SK-N-MC (cell line): Measurements from ENCODE around the gene CAPN8.

ENCODE experiments used
- DNase-seq: peaks from one replicate; pipeline ENCODE4 v3.0.0-alpha.2; 2011; ENCODE audit warnings: low read depth, low spot score
- H3K27ac ChIP-seq: fragments of 200-600 bp; sonication (generic); 2 replicates; pipeline ENCODE4 v1.5.1; 2016; ENCODE audit warnings: mixed run types
- H3K36me3 ChIP-seq: fragments of 200-600 bp; sonication (generic); 2 replicates; pipeline ENCODE4 v1.6.1; 2017; ENCODE audit warnings: antibody characterized with exemption, low read length, mixed read lengths; ENCODE audit not compliant: insufficient read depth
- H3K4me3 ChIP-seq: fragments of 200-600 bp; sonication (generic); 2 replicates; pipeline ENCODE4 v1.5.1; 2016
- H3K9ac ChIP-seq: fragments of 200-600 bp; sonication (generic); 2 replicates; pipeline ENCODE4 v1.8.0; 2017; ENCODE audit warnings: mixed run types, mixed read lengths; ENCODE audit not compliant: insufficient read length
- H3K9me3 ChIP-seq: fragments of 200-600 bp; sonication (generic); 2 replicates; pipeline ENCODE4 v1.6.1; 2017; ENCODE audit warnings: low read depth, mild to moderate bottlenecking, antibody characterized with exemption, low read length, moderate library complexity, mixed read lengths
- EZH2 ChIP-seq: fragments of 200-600 bp; sonication (generic); IDR thresholded peaks from one replicate; pipeline ENCODE4 v1.6.1; 2017; ENCODE audit warnings: antibody characterized with exemption
- FOXP2 ChIP-seq: optimal IDR thresholded peaks from 2 replicates; pipeline ENCODE3; 2011; ENCODE audit warnings: mild to moderate bottlenecking, moderate library complexity; ENCODE audit not compliant: insufficient read depth; ENCODE audit errors: extremely low read length, control extremely low read depth
- POLR2AphosphoS5 ChIP-seq: IDR thresholded peaks from 2 replicates; pipeline ENCODE4 v1.6.1; 2012; ENCODE audit warnings: mild to moderate bottlenecking, low read depth, low read length, borderline replicate concordance

Gene CAPN8

DNA sequence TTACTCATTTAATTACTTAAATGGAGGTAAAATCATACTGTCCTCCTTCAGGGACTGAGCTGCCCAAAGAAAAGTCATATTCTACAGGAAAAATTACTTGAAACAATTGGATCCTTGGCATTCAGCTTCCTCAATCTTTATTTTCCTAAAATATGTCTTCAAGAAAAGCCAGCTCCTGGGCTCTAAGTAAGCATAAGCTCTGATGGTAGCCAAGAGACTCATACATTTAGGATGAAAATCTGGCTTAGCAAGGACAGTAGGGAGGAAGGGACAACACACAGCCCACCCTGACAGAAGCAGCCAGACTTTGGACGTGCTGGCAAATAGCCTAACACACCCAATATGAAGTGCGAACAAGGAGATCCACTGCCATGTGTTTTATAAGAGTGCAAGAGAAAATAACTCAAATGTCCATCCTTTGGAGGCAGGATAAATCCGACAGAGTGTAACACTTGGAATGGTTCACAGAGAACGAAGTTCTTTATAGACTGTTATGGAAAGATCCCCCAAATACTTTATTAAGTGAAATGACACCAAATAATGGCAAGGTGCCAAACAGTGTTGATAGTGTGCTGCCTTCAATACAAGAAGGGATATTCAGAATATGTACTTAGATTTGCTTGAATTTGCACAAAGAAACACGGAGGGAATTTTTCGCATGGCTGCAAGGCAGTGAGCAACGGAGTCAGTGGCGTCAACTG, 14.1 kb downstream of the CAPN8 start:
- H3K4me3 ChIP-seq, result no peak overlapping the region
- H3K9ac ChIP-seq, result no peak overlapping the region
- TF ChIP-seq POLR2AphosphoS5 (no peak), EZH2 (no peak), FOXP2 (no peak)
- H3K27ac ChIP-seq, result no peak overlapping the region
- DNase-seq, result no peak
- H3K36me3 ChIP-seq, result no peaks in the 10 kb centered on the region
- no peaks in the 10 kb centered on the region for H3K9me3 ChIP-seq

DNA sequence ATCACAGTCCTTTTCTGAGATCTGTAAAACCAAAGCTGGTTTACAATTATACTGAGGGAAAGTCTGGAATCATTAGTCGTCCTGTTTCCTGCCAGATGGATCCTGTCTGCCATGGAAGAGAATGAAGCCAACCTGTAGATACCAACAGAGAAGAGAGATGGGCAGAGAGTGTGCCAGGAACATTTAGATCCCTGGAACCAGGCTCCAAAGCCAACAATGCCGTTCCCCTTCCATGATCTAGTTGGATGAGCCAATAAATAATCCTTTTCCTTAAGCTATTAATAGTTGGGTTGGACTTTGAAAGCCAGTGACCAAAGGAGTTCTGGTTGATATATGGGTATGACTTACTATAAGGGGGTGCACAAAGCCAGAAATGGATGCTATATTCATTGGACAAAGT, 15.0 kb downstream of the CAPN8 start:
- no peaks in the 10 kb centered on the region for H3K9me3 ChIP-seq
- DNase-seq, result no peak
- H3K9ac ChIP-seq, result no peak overlapping the region
- no peaks in the 10 kb centered on the region for H3K36me3 ChIP-seq
- no peak overlapping the region for H3K27ac ChIP-seq
- no peak overlapping the region for H3K4me3 ChIP-seq
- TF ChIP-seq POLR2AphosphoS5 (no peak), EZH2 (no peak), FOXP2 (no peak)

DNA sequence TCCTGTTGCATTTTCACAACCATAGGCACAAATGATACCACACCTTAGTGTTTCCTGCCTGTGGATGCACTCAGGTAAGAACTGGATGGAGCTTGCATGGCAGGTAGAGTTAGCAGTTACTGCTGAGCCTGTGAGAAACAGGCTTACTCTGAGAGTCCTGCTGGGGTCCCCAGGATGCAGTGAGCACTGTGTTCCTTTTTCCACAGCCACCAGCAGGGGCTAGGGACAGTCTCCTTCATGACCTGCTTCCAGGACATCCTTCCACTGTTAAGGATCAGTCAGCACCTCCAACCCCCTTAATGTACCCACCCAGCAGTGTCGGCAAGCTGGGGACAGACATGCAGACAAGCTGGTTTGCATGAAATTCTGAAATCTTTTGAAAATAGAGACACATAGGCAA, 16.3 kb downstream of the CAPN8 start:
- Histone ChIP-seq H3K9ac (no peak overlapping the region), H3K27ac (no peak overlapping the region), H3K4me3 (no peak overlapping the region), H3K36me3 (no peaks in the 10 kb centered on the region), H3K9me3 (no peaks in the 10 kb centered on the region)
- DNase-seq, result no peak
- TF ChIP-seq POLR2AphosphoS5 (no peak), FOXP2 (no peak), EZH2 (no peak)

DNA sequence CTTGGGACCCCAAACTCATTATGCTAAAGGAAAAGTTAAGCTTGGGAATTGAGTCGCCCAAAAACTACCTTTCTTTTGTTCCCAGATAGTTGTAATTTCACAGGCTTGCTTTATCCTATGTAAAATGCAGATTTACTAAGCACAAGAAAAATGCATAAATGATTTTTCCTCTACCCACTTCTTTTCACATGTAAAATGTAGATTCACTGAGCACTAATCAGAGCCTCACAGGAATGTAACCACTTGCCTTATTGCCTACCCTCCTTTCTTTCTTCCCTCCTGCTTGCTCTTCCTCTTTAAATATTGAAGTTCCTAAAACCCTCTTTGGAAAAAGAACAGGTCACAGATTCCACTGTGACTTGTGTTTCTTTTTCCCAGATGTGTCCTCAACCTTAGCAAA, 18.3 kb downstream of the CAPN8 start:
- no peak overlapping the region for H3K9ac ChIP-seq
- DNase-seq, result no peak
- H3K27ac ChIP-seq, result no peak overlapping the region
- TF ChIP-seq EZH2 (no peak), POLR2AphosphoS5 (no peak), FOXP2 (no peak)
- no peaks in the 10 kb centered on the region for H3K9me3 ChIP-seq
- no peak overlapping the region for H3K4me3 ChIP-seq
- no peaks in the 10 kb centered on the region for H3K36me3 ChIP-seq

DNA sequence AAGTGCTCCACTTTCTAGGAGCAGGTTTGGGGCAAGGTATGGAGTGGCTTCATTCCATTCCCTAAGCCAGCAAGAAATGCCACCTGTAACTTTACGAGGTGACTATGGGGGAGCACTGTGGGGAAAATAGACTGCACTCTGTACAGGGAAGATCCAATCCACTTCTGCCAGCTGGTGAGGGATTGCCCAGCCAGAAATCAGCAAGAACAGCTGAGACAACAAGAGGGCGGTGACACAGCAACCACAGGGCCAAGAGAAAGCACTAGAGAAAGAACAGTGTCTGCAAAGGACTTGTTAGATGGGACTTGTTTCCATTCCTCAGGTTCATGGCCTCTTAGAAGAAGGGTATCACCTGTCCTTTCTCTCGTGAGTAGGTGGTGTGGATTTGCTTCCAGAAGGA, 19.6 kb downstream of the CAPN8 start:
- no peak for TF ChIP-seq FOXP2
- TF ChIP-seq POLR2AphosphoS5, result no peak
- TF ChIP-seq EZH2, result no peak
- Histone ChIP-seq H3K4me3 (no peak overlapping the region), H3K27ac (no peak overlapping the region), H3K9ac (no peak overlapping the region), H3K9me3 (no peaks in the 10 kb centered on the region), H3K36me3 (no peaks in the 10 kb centered on the region)
- no peak for DNase-seq

DNA sequence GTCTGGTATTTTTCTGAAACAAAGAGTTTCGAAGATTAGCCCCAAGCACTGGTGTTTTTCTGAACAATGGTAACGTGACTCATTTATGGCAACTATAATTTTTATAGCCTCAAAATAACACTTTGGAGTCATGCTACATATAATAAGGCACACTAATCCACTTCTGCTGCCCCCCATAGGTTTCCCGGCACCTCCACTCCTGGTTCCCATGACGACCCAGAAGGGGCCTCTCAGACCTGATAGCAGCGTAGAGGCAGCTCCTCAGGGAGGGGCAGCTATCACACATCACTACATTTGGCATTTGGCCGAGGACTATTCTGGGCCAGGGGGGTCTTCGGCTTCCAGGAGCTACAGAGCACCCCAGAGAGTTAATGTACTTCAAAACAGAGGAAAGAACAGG, 23.3 kb downstream of the CAPN8 start:
- TF ChIP-seq POLR2AphosphoS5 (no peak), EZH2 (no peak), FOXP2 (no peak)
- Histone ChIP-seq H3K27ac (no peak overlapping the region), H3K9me3 (no peaks in the 10 kb centered on the region), H3K4me3 (no peak overlapping the region), H3K9ac (no peak overlapping the region), H3K36me3 (no peaks in the 10 kb centered on the region)
- DNase-seq, result no peak

DNA sequence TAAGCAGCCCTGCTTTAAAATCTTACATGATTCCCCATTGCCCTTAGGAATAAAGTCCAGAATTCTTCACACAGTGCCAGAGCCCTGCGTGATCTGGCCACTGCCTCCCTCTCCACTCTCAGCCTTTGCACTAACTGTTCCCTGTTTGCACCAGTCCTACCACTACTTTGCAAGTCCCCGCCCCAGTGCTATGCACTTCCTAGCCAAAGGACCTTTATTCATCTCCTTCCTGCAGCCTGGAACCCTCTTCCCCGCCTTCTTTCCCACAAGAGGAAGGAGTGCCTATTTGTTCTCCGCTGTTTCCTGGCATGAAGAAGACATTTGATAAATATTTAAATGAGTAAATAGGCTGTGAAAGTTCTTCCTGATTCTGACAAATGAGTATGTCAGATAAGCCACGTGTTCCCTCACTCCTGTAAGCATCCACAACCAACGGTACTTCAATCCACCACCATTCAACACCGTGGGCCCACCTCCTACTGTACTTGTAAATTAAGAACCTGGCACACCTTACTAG, 23.9 kb downstream of the CAPN8 start:
- no peaks in the 10 kb centered on the region for H3K36me3 ChIP-seq
- no peak overlapping the region for H3K9ac ChIP-seq
- no peak overlapping the region for H3K27ac ChIP-seq
- H3K4me3 ChIP-seq, result no peak overlapping the region
- TF ChIP-seq EZH2 (no peak), POLR2AphosphoS5 (no peak), FOXP2 (no peak)
- no peaks in the 10 kb centered on the region for H3K9me3 ChIP-seq
- DNase-seq, result no peak

DNA sequence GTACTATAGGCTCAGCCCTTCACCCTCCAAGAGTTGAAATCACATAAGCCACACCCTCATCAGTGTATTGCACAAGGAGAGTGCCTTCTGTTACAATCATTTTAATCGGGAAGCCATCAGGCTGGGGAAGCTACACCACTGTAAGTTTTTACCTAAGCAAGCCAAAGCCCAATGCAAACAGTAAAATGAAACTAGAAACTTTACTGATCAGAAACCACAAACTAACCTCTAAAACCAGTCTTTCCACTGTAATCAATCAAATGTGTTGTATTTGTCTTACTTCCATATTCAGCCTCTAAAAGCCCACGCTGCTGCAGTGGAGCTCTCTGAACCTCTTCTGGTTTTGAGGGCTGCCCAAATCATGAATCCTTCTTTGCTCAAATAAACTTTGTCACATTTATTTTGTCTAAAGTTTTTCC, 26.2 kb downstream of the CAPN8 start:
- TF ChIP-seq EZH2 (no peak), POLR2AphosphoS5 (no peak), FOXP2 (no peak)
- Histone ChIP-seq H3K9ac (no peak overlapping the region), H3K9me3 (no peaks in the 10 kb centered on the region), H3K4me3 (no peak overlapping the region), H3K27ac (no peak overlapping the region), H3K36me3 (no peaks in the 10 kb centered on the region)
- DNase-seq, result no peak

DNA sequence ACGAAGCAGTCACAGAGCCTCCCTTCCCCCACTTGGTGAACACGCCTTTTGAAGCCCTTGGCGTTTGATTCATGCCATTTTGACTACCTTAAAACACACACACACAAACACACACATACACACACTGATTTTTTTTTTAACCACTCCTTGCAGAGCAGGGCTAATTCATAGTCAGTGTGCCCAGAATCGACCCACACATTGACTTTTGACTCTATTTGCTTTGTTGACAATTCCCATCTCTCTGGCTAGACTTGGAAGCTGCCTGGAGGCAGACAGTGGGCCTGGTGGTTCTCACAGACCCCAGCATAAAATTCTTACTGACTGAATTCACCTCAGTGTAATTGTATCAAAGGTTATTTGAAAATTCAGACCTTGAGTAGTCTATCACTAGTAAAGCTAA, 30.3 kb downstream of the CAPN8 start:
- Histone ChIP-seq H3K36me3 (no peaks in the 10 kb centered on the region), H3K9ac (no peak overlapping the region), H3K9me3 (no peaks in the 10 kb centered on the region), H3K27ac (no peak overlapping the region), H3K4me3 (no peak overlapping the region)
- no peak for DNase-seq
- TF ChIP-seq FOXP2 (no peak), EZH2 (no peak), POLR2AphosphoS5 (no peak)
